Activated naive CD8-positive, alpha-beta T cell treated with anti-CD3 and anti-CD28 coated beads, Interleukin-2, amount 10 ng/mL, durations not matched to agents 7 days and 5 days (primary cell): Measurements from ENCODE around the gene HACD2. TPM values are rescaled to one million over a fixed set of nuclear protein-coding genes. Genes with fewer than 3 reads are reported as not detected.
A peak's percentile ranks its signal among the peaks of the same experiment; 100 is the strongest.

Experiments used
- ATAC-seq: fragments of 150-1000 bp; cut with Tn5 transposase; one replicate; pipeline ENCODE4 v1.10.0; 2021; ENCODE audit warnings: low read depth, moderate library complexity
- POLR2A ChIA-PET: fragments of 350-600 bp; sonication (Branson Sonifier 250); formaldehyde crosslinking; loops from one replicate; lab custom pipeline; 2021; ENCODE audit warnings: antibody characterized with exemption; lab: Charles Lee
- DNase-seq: peaks from one replicate; pipeline ENCODE4 v3.0.0; 2021
- H3K27ac Mint-ChIP-seq: one replicate; pipeline ENCODE4 v1.8.0; 2022; ENCODE audit warnings: mild to moderate bottlenecking, mixed read lengths
- H3K27me3 Mint-ChIP-seq: one replicate; pipeline ENCODE4 v1.8.0; 2022; ENCODE audit warnings: mild to moderate bottlenecking, moderate library complexity, mixed read lengths
- H3K36me3 Mint-ChIP-seq: one replicate; pipeline ENCODE4 v1.8.0; 2021; ENCODE audit warnings: mild to moderate bottlenecking, mixed read lengths
- H3K4me1 Mint-ChIP-seq: one replicate; pipeline ENCODE4 v1.8.0; 2021; ENCODE audit warnings: mixed read lengths
- H3K4me3 Mint-ChIP-seq: one replicate; pipeline ENCODE4 v1.8.0; 2022; ENCODE audit warnings: mild to moderate bottlenecking, moderate library complexity, mixed read lengths
- H3K9me3 Mint-ChIP-seq: one replicate; pipeline ENCODE4 v1.8.0; 2021; ENCODE audit warnings: mixed read lengths
- total RNA-seq, 2 experiments: library from RNA; stranded (reverse); gene quantifications; one replicate each; pipeline ENCODE4 v1.2.3, GENCODE V29; 2021

HACD2 gene
- total RNA-seq, 2 experiments from 2014 or later = 19.3 to 21.9 TPM

DNA sequence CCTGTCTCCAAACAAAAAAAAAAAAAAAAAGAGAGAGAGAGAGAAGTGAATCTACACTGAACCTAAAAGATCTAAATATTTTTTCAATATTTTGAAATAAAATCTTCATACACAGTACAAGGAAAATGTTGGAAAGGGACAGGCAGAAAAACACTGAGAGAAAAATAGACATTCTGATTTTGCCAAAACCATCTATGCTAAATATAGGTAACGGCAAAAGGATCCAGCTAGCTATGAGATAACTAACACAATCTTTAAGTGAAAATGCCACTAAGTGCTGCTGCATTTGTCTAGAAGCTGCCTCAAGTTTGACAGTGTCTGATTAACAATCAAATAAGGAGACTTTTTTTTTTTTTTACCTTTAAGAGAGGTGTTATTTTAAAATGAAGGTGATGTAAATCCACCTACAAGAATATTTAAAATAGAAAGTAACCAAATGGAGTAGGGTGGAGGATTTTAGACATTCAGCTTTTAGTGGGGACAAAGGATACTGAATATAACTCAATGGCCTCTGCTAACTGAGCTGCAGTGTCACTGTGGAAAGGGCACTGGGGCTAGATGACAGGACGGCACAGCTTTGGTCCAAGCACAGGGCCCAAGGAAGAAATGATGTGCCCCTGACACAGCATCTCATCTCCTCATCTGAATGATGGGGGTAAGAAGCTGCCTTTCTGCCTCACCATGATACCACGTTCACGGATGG, 62.4 kb downstream of the HACD2 start:
- POLR2A ChIA-PET = no interaction called here
- Mint-ChIP-seq H3K27me3 (no peaks in the 10 kb centered on the region), H3K4me1 (peaks cover 34% of the 10 kb centered on the region), H3K4me3 (peak overlapping the region; percentile 56), H3K9me3 (no peaks in the 10 kb centered on the region), H3K36me3 (peaks cover 9% of the 10 kb centered on the region), H3K27ac (peak overlapping the region; percentile 81)
- DNase-seq (no peak), ATAC-seq (peak; percentile 14)

DNA sequence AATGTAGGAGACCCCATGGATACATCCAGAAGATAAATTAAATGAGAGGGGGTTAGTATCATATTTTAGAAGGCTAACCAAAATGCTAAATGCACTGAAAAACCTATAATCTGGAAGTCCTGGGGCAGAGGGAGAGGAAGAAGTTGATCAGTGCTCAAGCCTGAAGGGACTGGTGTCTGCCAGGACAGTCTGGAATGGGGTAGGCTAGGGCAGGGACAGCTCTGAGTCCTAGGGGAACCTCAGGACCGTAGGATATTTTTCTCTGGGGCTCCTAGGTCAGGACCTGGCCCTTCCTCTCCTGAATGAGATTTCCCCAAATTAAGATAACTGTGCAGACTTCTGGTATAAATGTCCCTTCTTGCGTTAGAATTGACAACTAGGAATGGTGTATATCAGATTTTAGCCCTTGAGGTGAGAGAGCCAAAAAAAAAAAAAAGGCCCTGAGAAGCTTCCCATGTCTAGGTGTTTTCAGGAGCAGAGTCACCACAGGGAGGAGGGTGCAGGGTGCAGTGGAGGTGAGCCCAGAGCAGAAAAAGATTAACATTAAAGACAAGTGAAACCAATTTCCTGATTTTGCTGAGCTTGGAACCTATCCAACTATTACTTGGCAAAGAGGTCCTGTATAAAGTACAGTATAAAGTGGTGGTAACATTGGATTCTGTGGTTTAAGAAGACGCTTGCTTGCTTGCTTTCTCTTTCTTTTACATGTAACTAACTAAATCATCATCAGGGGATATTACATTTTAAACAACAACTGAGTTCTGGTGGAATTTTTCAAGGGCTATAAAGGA, 63.5 kb downstream of the HACD2 start:
- peaks cover 24% of the 10 kb centered on the region for H3K4me1 Mint-ChIP-seq
- H3K9me3 Mint-ChIP-seq = no peaks in the 10 kb centered on the region
- H3K27me3 Mint-ChIP-seq = no peaks in the 10 kb centered on the region
- H3K4me3 Mint-ChIP-seq = no peak overlapping the region
- no peak for DNase-seq
- H3K27ac Mint-ChIP-seq = peak overlapping the region; percentile 54
- ATAC-seq = no peak
- POLR2A ChIA-PET = no interaction called here
- H3K36me3 Mint-ChIP-seq = peaks cover 6% of the 10 kb centered on the region

DNA sequence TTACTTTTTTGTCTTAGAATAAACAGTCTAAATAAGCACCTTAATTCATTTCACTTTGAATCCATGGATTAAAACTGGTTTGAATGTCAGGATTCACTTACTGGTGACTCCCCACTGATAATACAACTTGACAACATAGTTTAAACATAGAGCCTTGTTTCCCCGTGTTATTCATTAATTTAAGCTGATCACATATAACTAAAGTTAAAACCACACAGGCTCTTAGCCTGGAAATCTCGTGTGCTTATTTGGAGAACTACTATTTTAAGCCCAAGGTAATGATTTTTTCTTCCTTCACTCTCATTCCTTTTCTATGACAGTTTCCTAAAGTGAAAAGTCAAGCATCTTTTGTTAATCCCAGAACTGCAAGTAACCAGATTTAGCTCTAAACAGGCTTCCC, 64.2 kb downstream of the HACD2 start:
- DNase-seq = no peak
- POLR2A ChIA-PET = no interaction called here
- peaks cover 22% of the 10 kb centered on the region for H3K4me1 Mint-ChIP-seq
- H3K27me3 Mint-ChIP-seq = no peaks in the 10 kb centered on the region
- no peak overlapping the region for H3K4me3 Mint-ChIP-seq
- no peak for ATAC-seq
- no peaks in the 10 kb centered on the region for H3K9me3 Mint-ChIP-seq
- peaks cover 4% of the 10 kb centered on the region for H3K36me3 Mint-ChIP-seq
- no peak overlapping the region for H3K27ac Mint-ChIP-seq

DNA sequence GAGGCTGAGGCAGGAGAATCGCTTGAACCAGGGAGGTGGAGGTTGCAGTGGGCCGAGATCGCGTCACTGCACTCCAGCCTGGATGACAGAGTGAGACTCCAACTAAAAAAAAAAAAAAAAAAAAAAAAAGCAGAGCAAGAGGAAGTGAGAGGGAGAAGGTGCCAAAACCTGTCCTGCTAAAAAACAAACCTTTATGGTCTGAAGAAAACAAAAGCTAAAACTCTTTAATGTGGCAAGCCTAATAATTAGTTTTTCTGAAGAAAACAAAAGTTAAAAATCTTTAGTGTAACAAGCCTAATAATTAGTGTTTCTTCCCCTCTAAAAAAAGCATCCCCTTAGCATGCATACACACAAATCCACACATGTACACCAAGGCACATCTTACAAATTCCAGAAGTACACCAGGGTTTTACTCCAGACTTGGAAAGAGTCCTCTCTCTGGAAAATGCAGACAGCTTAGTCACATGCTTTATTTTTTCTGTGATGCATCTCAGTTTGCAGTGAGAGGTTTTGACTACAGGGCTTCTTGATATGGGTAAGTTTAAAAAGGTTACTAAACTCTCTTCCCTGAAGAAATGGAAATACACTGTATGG, 65.9 kb downstream of the HACD2 start:
- POLR2A ChIA-PET = no interaction called here
- Mint-ChIP-seq H3K27me3 (no peaks in the 10 kb centered on the region), H3K9me3 (no peaks in the 10 kb centered on the region), H3K36me3 (peaks cover 2% of the 10 kb centered on the region), H3K4me3 (no peak overlapping the region), H3K27ac (no peak overlapping the region), H3K4me1 (peaks cover 19% of the 10 kb centered on the region)
- DNase-seq (no peak), ATAC-seq (no peak)

DNA sequence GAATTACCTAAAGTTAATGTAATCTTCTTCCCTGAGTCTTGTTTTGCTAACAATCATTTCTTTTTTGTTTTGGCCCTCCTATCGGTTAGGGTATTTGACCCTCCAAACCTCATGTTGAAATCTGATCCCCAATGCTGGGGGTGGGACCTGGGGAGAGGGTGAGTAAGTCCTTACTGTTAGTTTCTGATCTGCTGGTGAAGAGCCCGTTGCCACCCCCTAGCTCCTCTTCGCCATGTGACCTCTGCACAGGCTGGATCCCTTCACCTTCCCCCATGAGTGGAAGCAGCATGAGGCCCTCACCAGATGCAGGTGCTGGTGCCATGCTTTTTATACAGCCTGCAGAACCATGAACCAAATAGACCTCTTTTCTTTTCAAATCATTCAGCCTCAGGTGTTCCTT, 73.1 kb downstream of the HACD2 start:
- Mint-ChIP-seq H3K4me3 (no peak overlapping the region), H3K9me3 (no peaks in the 10 kb centered on the region), H3K27ac (no peak overlapping the region), H3K4me1 (no peaks in the 10 kb centered on the region), H3K27me3 (no peaks in the 10 kb centered on the region), H3K36me3 (peaks cover 3% of the 10 kb centered on the region)
- POLR2A ChIA-PET = no interaction called here
- DNase-seq = no peak
- no peak for ATAC-seq

DNA sequence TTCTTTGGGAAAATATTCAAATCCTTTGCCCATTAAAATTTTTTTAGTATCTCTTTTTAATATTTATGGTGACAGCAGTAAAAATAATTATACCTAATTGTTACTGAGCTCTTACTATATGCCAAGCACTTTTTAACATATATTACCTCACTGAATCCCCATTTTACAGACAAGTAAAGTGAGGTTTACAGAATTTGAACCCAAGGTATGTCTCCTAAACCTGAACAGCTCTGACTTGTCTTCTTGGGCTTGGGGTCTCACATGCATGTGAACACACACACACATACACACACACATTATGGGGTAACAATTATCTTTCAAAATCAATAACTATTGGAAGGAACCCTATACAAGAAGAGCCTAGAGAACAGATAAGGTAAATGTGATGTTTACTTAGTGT, 73.8 kb downstream of the HACD2 start:
- ATAC-seq (no peak), DNase-seq (no peak)
- Mint-ChIP-seq H3K27me3 (no peaks in the 10 kb centered on the region), H3K27ac (no peak overlapping the region), H3K4me3 (no peak overlapping the region), H3K4me1 (no peaks in the 10 kb centered on the region), H3K36me3 (peaks cover 3% of the 10 kb centered on the region), H3K9me3 (no peaks in the 10 kb centered on the region)
- POLR2A ChIA-PET = no interaction called here

DNA sequence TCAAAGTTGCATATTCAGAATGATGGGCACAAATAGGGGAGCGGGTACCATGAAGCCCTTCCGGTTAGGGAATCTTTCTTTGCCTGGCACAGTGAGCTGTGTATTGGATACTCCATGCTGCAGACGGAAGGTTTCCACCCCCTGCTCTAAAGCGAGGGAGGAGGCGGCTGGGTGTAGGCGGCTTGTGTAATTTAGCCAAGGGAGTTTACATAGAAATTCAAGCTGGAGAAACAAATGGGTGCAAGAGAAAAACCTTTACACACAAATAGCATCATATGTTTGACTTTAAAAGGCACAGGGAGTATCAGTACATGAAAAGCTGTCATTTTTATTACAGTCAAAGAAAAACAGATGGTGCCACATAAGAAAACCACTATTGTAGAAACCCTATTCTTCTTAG, 76.7 kb downstream of the HACD2 start:
- H3K4me3 Mint-ChIP-seq = no peak overlapping the region
- no peaks in the 10 kb centered on the region for H3K27me3 Mint-ChIP-seq
- H3K36me3 Mint-ChIP-seq = peaks cover 3% of the 10 kb centered on the region
- H3K9me3 Mint-ChIP-seq = no peaks in the 10 kb centered on the region
- DNase-seq (no peak), ATAC-seq (no peak)
- no peaks in the 10 kb centered on the region for H3K4me1 Mint-ChIP-seq
- H3K27ac Mint-ChIP-seq = no peak overlapping the region
- POLR2A ChIA-PET = no interaction called here

DNA sequence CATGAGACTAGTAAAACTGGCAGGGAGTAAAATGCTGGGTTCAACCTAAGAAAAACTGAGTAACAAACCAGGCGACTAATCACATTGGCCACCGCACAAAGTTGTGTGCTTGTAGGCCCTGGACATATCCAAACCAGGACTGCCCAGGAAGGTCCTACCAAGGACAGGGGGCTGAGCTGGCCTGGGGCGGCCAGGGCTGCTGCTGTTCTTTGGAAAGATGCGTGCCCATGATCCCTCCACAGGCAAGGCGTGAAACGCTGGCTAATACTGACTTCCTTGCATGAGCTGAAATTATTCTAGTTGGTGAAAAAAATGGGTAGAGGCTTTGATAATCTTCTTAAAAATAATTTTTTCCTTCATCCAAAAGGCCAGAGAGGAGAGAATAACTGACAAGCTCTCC, 79.0 kb downstream of the HACD2 start:
- H3K36me3 Mint-ChIP-seq = no peaks in the 10 kb centered on the region
- no peaks in the 10 kb centered on the region for H3K9me3 Mint-ChIP-seq
- no peaks in the 10 kb centered on the region for H3K4me1 Mint-ChIP-seq
- no peak for DNase-seq
- no peak for ATAC-seq
- POLR2A ChIA-PET = no interaction called here
- no peak overlapping the region for H3K4me3 Mint-ChIP-seq
- H3K27ac Mint-ChIP-seq = no peak overlapping the region
- no peaks in the 10 kb centered on the region for H3K27me3 Mint-ChIP-seq

DNA sequence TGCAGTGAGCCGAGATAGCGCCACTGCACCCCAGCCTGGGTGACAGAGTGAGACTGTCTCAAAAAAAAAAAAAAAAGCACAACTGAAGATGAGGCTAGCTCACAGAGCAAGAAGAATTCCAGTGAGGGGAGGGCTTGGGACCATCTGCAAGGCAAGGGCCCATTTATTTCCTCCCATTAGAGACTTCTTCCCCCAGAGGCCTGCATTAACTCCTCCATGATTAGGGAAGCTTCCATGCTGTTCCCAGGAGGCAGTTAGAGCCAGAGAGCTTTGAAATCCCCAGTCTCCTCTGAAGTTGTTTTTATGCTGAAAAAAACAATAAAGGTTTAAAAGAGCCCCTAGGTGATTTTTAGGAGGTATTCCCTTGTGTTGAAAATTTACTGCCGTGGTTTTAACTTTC, 81.7 kb downstream of the HACD2 start:
- H3K27me3 Mint-ChIP-seq = no peaks in the 10 kb centered on the region
- H3K36me3 Mint-ChIP-seq = peaks cover 1% of the 10 kb centered on the region
- H3K4me1 Mint-ChIP-seq = no peaks in the 10 kb centered on the region
- ATAC-seq = no peak
- H3K27ac Mint-ChIP-seq = no peak overlapping the region
- no peak overlapping the region for H3K4me3 Mint-ChIP-seq
- H3K9me3 Mint-ChIP-seq = no peaks in the 10 kb centered on the region
- DNase-seq = no peak
- POLR2A ChIA-PET = interaction anchor here (0.7 kb wide), 1 partner anchor 78 kb away, joined by 3 read pairs; no protein-coding TSS in a partner anchor

DNA sequence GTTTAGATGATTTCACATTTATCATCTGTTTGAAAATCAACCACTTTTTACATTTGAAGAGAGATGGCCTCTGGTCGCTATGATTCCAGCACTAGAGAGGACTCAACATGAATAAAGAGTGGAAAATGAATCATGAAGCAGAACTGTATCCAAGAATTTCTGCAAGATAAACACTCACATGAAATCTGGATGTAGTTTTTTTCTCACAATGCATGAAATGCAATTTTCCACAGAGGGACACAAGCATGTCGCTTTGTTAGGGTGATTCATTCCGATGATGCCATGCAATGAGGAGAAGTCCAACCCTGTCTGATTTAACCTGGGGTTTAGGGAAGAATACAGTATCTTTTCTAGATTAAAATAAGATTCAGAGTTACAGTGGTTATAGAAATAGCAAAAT, 85.5 kb downstream of the HACD2 start:
- POLR2A ChIA-PET = no interaction called here
- no peak for DNase-seq
- H3K4me1 Mint-ChIP-seq = no peaks in the 10 kb centered on the region
- no peaks in the 10 kb centered on the region for H3K9me3 Mint-ChIP-seq
- H3K36me3 Mint-ChIP-seq = peaks cover 4% of the 10 kb centered on the region
- H3K27ac Mint-ChIP-seq = no peak overlapping the region
- H3K27me3 Mint-ChIP-seq = no peaks in the 10 kb centered on the region
- no peak overlapping the region for H3K4me3 Mint-ChIP-seq
- no peak for ATAC-seq

DNA sequence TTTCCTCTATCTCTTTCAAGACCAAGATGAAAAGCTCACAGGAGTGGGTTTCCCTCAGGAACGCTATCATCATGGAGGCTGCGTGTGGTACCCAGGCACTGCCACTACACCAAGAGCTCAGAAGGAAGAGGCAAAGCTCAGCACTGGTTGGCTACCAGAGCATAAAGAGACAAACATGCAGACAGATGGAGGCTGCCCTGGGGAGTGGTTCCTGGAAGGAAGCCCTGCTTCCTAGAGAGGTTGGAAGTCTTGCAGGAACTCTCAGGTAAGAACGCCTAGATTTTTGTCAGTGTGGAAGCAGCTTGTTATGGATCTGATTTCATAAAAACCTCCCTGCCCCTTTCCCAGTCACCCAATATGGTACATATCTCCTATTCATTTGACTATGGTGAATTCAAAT, 86.1 kb downstream of the HACD2 start:
- H3K4me1 Mint-ChIP-seq = no peaks in the 10 kb centered on the region
- no peaks in the 10 kb centered on the region for H3K27me3 Mint-ChIP-seq
- POLR2A ChIA-PET = no interaction called here
- no peak for DNase-seq
- H3K36me3 Mint-ChIP-seq = peaks cover 4% of the 10 kb centered on the region
- ATAC-seq = no peak
- no peak overlapping the region for H3K4me3 Mint-ChIP-seq
- no peak overlapping the region for H3K27ac Mint-ChIP-seq
- no peaks in the 10 kb centered on the region for H3K9me3 Mint-ChIP-seq

DNA sequence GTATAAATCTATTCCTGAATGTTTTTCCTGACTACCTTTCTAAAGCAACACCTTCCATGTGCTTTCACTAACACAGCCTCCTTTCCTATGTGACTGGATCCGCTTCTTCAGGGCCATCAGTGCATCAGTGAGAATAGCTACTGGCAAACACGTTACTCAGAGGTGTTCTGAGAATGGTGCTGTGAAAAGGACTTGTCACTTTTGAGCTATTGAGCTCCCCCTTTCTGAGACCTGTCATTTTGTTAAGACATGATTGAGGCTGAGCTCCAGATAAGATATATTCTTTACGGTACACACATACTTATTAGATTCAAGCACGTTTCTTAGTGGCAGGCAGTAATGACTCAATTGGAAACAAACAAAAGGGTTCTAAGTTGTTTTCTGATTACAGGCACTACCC, 90.9 kb downstream of the HACD2 start:
- no peak overlapping the region for H3K4me3 Mint-ChIP-seq
- no peak overlapping the region for H3K27ac Mint-ChIP-seq
- POLR2A ChIA-PET = interaction anchor here (0.7 kb wide), 1 partner anchor 91 kb away, joined by 3 read pairs; no protein-coding TSS in a partner anchor
- no peaks in the 10 kb centered on the region for H3K4me1 Mint-ChIP-seq
- no peak for DNase-seq
- no peaks in the 10 kb centered on the region for H3K9me3 Mint-ChIP-seq
- no peak for ATAC-seq
- H3K27me3 Mint-ChIP-seq = no peaks in the 10 kb centered on the region
- H3K36me3 Mint-ChIP-seq = peaks cover 5% of the 10 kb centered on the region

DNA sequence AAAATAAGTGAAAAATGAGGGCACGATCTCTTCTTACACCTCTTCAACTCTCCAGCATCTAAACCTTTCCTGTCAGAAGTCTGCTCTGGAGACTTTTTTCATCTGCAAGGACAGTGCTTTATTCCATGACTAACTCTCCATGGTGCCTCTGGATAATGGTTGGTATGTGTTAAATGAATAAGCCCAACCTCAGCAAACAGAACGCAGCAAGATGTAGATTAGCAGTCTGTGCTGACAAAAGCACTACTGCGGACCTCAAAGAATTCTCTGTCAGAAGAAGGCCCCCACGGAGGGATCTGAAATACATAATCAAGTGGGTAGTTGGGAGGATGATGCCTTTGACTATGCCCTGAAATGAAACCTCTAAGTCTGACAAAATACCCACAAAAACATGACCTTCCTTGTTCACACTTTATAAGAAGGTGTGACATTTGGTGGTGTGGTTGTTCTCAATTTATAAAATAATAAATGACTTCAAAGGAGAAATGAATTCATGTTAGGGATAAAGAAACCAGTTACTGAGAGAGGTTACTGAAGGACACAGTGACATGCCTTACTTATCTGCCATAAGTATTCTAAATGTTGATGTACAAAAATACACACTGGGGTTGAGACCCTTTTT, 92.8 kb downstream of the HACD2 start:
- Mint-ChIP-seq H3K27ac (no peak overlapping the region), H3K27me3 (no peaks in the 10 kb centered on the region), H3K9me3 (no peaks in the 10 kb centered on the region), H3K36me3 (peaks cover 2% of the 10 kb centered on the region), H3K4me3 (no peak overlapping the region), H3K4me1 (no peaks in the 10 kb centered on the region)
- no peak for DNase-seq
- POLR2A ChIA-PET = no interaction called here
- ATAC-seq = no peak
